ENCODE results near the gene DOCK3. TPM values are rescaled to one million over a fixed set of nuclear protein-coding genes. Genes with fewer than 3 reads are reported as not detected.

Gene DOCK3
- total RNA-seq, 1 donor from 2014 or later = 49.9 TPM

Small RNA genes lying within 50 kb of the gene (small RNA-seq; reads per million reads assigned to genes)
- gene MIR4787 (ENCODE audit: low replicate concordance) (0.13 reads per million), gene PPIAP69 (ENCODE audit: low replicate concordance) (not detected)

Other genes with a start within 250 kb of the DOCK3 start
- 3.9 TPM for gene CACNA2D2, start 171.3 kb upstream of the DOCK3 start, total RNA-seq
- 8.9 TPM for gene C3orf18, start 107.2 kb upstream of the DOCK3 start, total RNA-seq
- gene HEMK1, start 105.4 kb upstream of the DOCK3 start, total RNA-seq = 2.5 TPM
- gene CISH, start 63.2 kb upstream of the DOCK3 start, total RNA-seq = 0.74 TPM
- 4.2 TPM for gene MAPKAPK3, start 57.8 kb upstream of the DOCK3 start, total RNA-seq

Measured in temporal lobe (tissue), 2 donors.